T1000 (cell line): Measurements from ENCODE around the gene ACSS2.
A peak's percentile ranks its signal among the peaks of the same experiment; 100 is the strongest.
"Not testable (repeated sequence)": the region's sequence is repeated elsewhere in the genome, so short reads cannot be mapped to it uniquely, and the experiment has no call there.

Experiments used
- DNase-seq: peaks from one replicate; lab custom pipeline; 2025; ENCODE audit warnings: mixed read lengths; lab: John Stamatoyannopoulos, UW

The ACSS2 gene

GRCh38 chr20:34874094-34874654 lies 2.2 kb upstream of the ACSS2 start:
- peak; percentile 79 for DNase-seq

- no peak for DNase-seq
Measured at GRCh38 chr20:34875642-34876405, 588 bp upstream of the ACSS2 start.

GRCh38 chr20:34880215-34880850 lies 3.9 kb downstream of the ACSS2 start:
- no peak for DNase-seq

- not testable (repeated sequence) for DNase-seq
Measured at GRCh38 chr20:34880971-34881370, 4.6 kb downstream of the ACSS2 start.

- no peak for DNase-seq
Measured at GRCh38 chr20:34881689-34882088, 5.3 kb downstream of the ACSS2 start.

GRCh38 chr20:34883087-34883688 lies 6.8 kb downstream of the ACSS2 start:
- DNase-seq, result no peak

GRCh38 chr20:34883809-34884208 lies 7.4 kb downstream of the ACSS2 start:
- no peak for DNase-seq

- no peak for DNase-seq
Measured at GRCh38 chr20:34884260-34884659, 7.8 kb downstream of the ACSS2 start.

- no peak for DNase-seq
Measured at GRCh38 chr20:34886122-34886521, 9.7 kb downstream of the ACSS2 start.

GRCh38 chr20:34887023-34887422 lies 10.6 kb downstream of the ACSS2 start:
- DNase-seq, result no peak

GRCh38 chr20:34888468-34888867 lies 12.1 kb downstream of the ACSS2 start:
- no peak for DNase-seq

GRCh38 chr20:34891166-34892062 lies 15.0 kb downstream of the ACSS2 start:
- DNase-seq, result no peak

GRCh38 chr20:34892671-34893070 lies 16.3 kb downstream of the ACSS2 start:
- DNase-seq, result no peak

GRCh38 chr20:34894723-34895122 lies 18.3 kb downstream of the ACSS2 start:
- DNase-seq, result no peak

GRCh38 chr20:34895465-34895864 lies 19.1 kb downstream of the ACSS2 start:
- DNase-seq, result no peak

GRCh38 chr20:34896086-34896621 lies 19.7 kb downstream of the ACSS2 start:
- no peak for DNase-seq

GRCh38 chr20:34898129-34898528 lies 21.7 kb downstream of the ACSS2 start:
- DNase-seq, result not testable (repeated sequence)

GRCh38 chr20:34898731-34899130 lies 22.3 kb downstream of the ACSS2 start:
- not testable (repeated sequence) for DNase-seq

- no peak for DNase-seq
Measured at GRCh38 chr20:34904202-34904621, 27.8 kb downstream of the ACSS2 start.

- DNase-seq, result peak; percentile 84
Measured at GRCh38 chr20:34907616-34908469, 31.4 kb downstream of the ACSS2 start.

GRCh38 chr20:34915131-34915530 lies 38.7 kb downstream of the ACSS2 start:
- no peak for DNase-seq
